SK-N-MC (cell line): ENCODE measurements around the gene CTTNBP2.

ENCODE experiments used
- DNase-seq: peaks from one replicate; pipeline ENCODE4 v3.0.0-alpha.2; 2011; ENCODE audit warnings: low read depth, low spot score
- H3K27ac ChIP-seq: fragments of 200-600 bp; sonication (generic); 2 replicates; pipeline ENCODE4 v1.5.1; 2016; ENCODE audit warnings: mixed run types
- H3K36me3 ChIP-seq: fragments of 200-600 bp; sonication (generic); 2 replicates; pipeline ENCODE4 v1.6.1; 2017; ENCODE audit warnings: antibody characterized with exemption, low read length, mixed read lengths; ENCODE audit not compliant: insufficient read depth
- H3K4me3 ChIP-seq: fragments of 200-600 bp; sonication (generic); 2 replicates; pipeline ENCODE4 v1.5.1; 2016
- H3K9ac ChIP-seq: fragments of 200-600 bp; sonication (generic); 2 replicates; pipeline ENCODE4 v1.8.0; 2017; ENCODE audit warnings: mixed run types, mixed read lengths; ENCODE audit not compliant: insufficient read length
- H3K9me3 ChIP-seq: fragments of 200-600 bp; sonication (generic); 2 replicates; pipeline ENCODE4 v1.6.1; 2017; ENCODE audit warnings: low read depth, mild to moderate bottlenecking, antibody characterized with exemption, low read length, moderate library complexity, mixed read lengths
- EZH2 ChIP-seq: fragments of 200-600 bp; sonication (generic); IDR thresholded peaks from one replicate; pipeline ENCODE4 v1.6.1; 2017; ENCODE audit warnings: antibody characterized with exemption
- FOXP2 ChIP-seq: optimal IDR thresholded peaks from 2 replicates; pipeline ENCODE3; 2011; ENCODE audit warnings: mild to moderate bottlenecking, moderate library complexity; ENCODE audit not compliant: insufficient read depth; ENCODE audit errors: extremely low read length, control extremely low read depth
- POLR2AphosphoS5 ChIP-seq: IDR thresholded peaks from 2 replicates; pipeline ENCODE4 v1.6.1; 2012; ENCODE audit warnings: mild to moderate bottlenecking, low read depth, low read length, borderline replicate concordance

The CTTNBP2 gene

GRCh38 chr7:117859246-117859812 is 13.9 kb downstream of the CTTNBP2 start:
- no peak for TF ChIP-seq EZH2
- no peak for TF ChIP-seq FOXP2
- no peak for TF ChIP-seq POLR2AphosphoS5
- Histone ChIP-seq H3K9ac (no peak overlapping the region), H3K9me3 (no peaks in the 10 kb centered on the region), H3K36me3 (peaks cover 21% of the 10 kb centered on the region), H3K4me3 (no peak overlapping the region), H3K27ac (no peak overlapping the region)
- no peak for DNase-seq

GRCh38 chr7:117858712-117859111 is 14.5 kb downstream of the CTTNBP2 start:
- TF ChIP-seq EZH2: no peak
- TF ChIP-seq POLR2AphosphoS5: no peak
- no peak for TF ChIP-seq FOXP2
- no peaks in the 10 kb centered on the region for H3K9me3 ChIP-seq
- no peak overlapping the region for H3K9ac ChIP-seq
- no peak overlapping the region for H3K4me3 ChIP-seq
- H3K27ac ChIP-seq: no peak overlapping the region
- no peak for DNase-seq
- H3K36me3 ChIP-seq: peaks cover 21% of the 10 kb centered on the region

- H3K36me3 ChIP-seq: peaks cover 21% of the 10 kb centered on the region
- no peak overlapping the region for H3K4me3 ChIP-seq
- no peak overlapping the region for H3K9ac ChIP-seq
- TF ChIP-seq FOXP2 (no peak), POLR2AphosphoS5 (no peak), EZH2 (no peak)
- H3K27ac ChIP-seq: no peak overlapping the region
- no peak for DNase-seq
- no peaks in the 10 kb centered on the region for H3K9me3 ChIP-seq
Measured at GRCh38 chr7:117857718-117858117, 15.5 kb downstream of the CTTNBP2 start.

GRCh38 chr7:117856196-117856595 is 17.0 kb downstream of the CTTNBP2 start:
- H3K36me3 ChIP-seq: peaks cover 18% of the 10 kb centered on the region
- DNase-seq: no peak
- H3K9ac ChIP-seq: no peak overlapping the region
- H3K9me3 ChIP-seq: no peaks in the 10 kb centered on the region
- TF ChIP-seq EZH2 (no peak), POLR2AphosphoS5 (no peak), FOXP2 (no peak)
- no peak overlapping the region for H3K27ac ChIP-seq
- H3K4me3 ChIP-seq: no peak overlapping the region

- no peak overlapping the region for H3K27ac ChIP-seq
- DNase-seq: no peak
- no peak overlapping the region for H3K4me3 ChIP-seq
- no peak overlapping the region for H3K9ac ChIP-seq
- H3K36me3 ChIP-seq: peaks cover 17% of the 10 kb centered on the region
- no peaks in the 10 kb centered on the region for H3K9me3 ChIP-seq
- TF ChIP-seq FOXP2: no peak
- TF ChIP-seq POLR2AphosphoS5: no peak
- no peak for TF ChIP-seq EZH2
Measured at GRCh38 chr7:117854186-117854585, 19.1 kb downstream of the CTTNBP2 start.

- no peak overlapping the region for H3K27ac ChIP-seq
- no peak for TF ChIP-seq POLR2AphosphoS5
- no peak for TF ChIP-seq FOXP2
- no peak for TF ChIP-seq EZH2
- no peak overlapping the region for H3K9ac ChIP-seq
- DNase-seq: no peak
- H3K36me3 ChIP-seq: peaks cover 8% of the 10 kb centered on the region; the same call in 1 of the 2 replicates
- no peaks in the 10 kb centered on the region for H3K9me3 ChIP-seq
- no peak overlapping the region for H3K4me3 ChIP-seq
Measured at GRCh38 chr7:117848941-117849340, 24.3 kb downstream of the CTTNBP2 start.

GRCh38 chr7:117844678-117845077 is 28.6 kb downstream of the CTTNBP2 start:
- Histone ChIP-seq H3K9me3 (no peaks in the 10 kb centered on the region), H3K9ac (no peak overlapping the region), H3K4me3 (no peak overlapping the region), H3K27ac (no peak overlapping the region), H3K36me3 (peaks cover 9% of the 10 kb centered on the region; the same call in 1 of the 2 replicates)
- no peak for DNase-seq
- TF ChIP-seq FOXP2 (no peak), POLR2AphosphoS5 (no peak), EZH2 (no peak)

GRCh38 chr7:117841611-117842010 is 31.6 kb downstream of the CTTNBP2 start:
- TF ChIP-seq POLR2AphosphoS5 (no peak), EZH2 (no peak), FOXP2 (no peak)
- Histone ChIP-seq H3K36me3 (peaks cover 12% of the 10 kb centered on the region; the same call in 1 of the 2 replicates), H3K9ac (no peak overlapping the region), H3K9me3 (no peaks in the 10 kb centered on the region), H3K4me3 (no peak overlapping the region), H3K27ac (no peak overlapping the region)
- no peak for DNase-seq

- Histone ChIP-seq H3K9ac (no peak overlapping the region), H3K9me3 (no peaks in the 10 kb centered on the region), H3K4me3 (no peak overlapping the region), H3K36me3 (peaks cover 12% of the 10 kb centered on the region; the same call in 1 of the 2 replicates), H3K27ac (no peak overlapping the region)
- no peak for DNase-seq
- TF ChIP-seq FOXP2: no peak
- TF ChIP-seq EZH2: no peak
- no peak for TF ChIP-seq POLR2AphosphoS5
Measured at GRCh38 chr7:117841011-117841410, 32.2 kb downstream of the CTTNBP2 start.
